ENCODE data around the gene SLC5A12. TPM values are rescaled to one million over a fixed set of nuclear protein-coding genes. Genes with fewer than 3 reads are reported as not detected.

Gene SLC5A12
- total RNA-seq, 1 donor, result 0.36 TPM

DNA sequence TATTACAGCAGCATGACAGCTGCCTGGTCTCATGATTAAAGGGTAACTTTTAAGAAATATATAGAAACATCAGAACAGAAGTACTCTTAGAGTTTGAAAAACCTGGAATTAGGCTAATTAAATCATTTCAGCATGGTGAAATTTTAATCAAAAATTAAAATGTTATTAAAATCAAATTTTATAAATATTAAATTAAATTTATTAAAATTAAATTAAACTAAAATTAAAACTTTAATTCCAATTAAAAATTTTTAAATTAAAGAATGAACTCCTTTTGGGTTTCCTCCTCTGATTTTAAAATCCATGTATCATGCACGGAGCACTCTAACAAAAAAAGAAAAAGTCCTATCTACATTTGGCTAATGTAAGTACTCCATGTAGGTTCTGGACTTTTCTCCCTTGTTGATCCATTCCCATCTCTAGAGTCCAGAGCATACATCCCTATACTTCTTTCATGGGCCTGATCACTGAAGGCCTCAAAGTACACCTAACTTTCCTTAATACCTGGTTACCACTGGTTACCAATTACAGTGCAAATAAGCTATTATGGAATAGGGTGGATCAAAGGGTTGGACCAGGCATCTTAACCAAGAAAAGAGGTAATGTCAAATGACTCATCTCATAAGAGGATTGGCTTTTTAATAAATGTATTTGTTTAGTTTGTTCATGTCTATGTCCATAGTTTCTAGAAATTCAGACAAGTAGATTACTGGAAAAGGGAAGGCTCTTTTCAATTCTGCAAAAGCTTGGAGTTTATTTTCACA, 101.4 kb downstream of the SLC5A12 start:
- DNase-seq (ENCODE audit: insufficient read length, low spot score, missing footprints), result no peak

GRCh38 chr11:26618441-26618840, 103.4 kb downstream of the SLC5A12 start:
- Histone ChIP-seq H3K9me3 (ENCODE audit: low read depth, low read length) (no peaks in the 10 kb centered on the region), H2AFZ (ENCODE audit: low read length) (no peak overlapping the region), H4K20me1 (ENCODE audit: insufficient read depth, low read length) (no peaks in the 10 kb centered on the region), H3K4me2 (ENCODE audit: insufficient read depth, low read length) (no peak overlapping the region), H3K27ac (ENCODE audit: low read depth, low read length) (no peak overlapping the region), H3K79me2 (ENCODE audit: insufficient read depth, low read length) (no peaks in the 10 kb centered on the region), H3K27me3 (ENCODE audit: insufficient read depth, low read length) (no peaks in the 10 kb centered on the region), H3K36me3 (ENCODE audit: insufficient read depth, low read length) (no peaks in the 10 kb centered on the region), H3K4me1 (ENCODE audit: insufficient read depth, low read length) (peaks cover 6% of the 10 kb centered on the region), H3K4me3 (ENCODE audit: insufficient read depth, low read length) (no peak overlapping the region)
- no peak for DNase-seq (ENCODE audit: insufficient read length, low spot score, missing footprints)
- no peak for TF ChIP-seq CTCF (IDR thresholded peaks at IDR 0.05; ENCODE audit: extremely low read depth, low read depth, low read length)

More for the DNA sequence above, 101.4 kb downstream of the SLC5A12 start:
- TF ChIP-seq CTCF (IDR thresholded peaks at IDR 0.05; ENCODE audit: extremely low read depth, low read depth, low read length), result no peak
- Histone ChIP-seq H3K4me2 (ENCODE audit: insufficient read depth, low read length) (no peak overlapping the region), H2AFZ (ENCODE audit: low read length) (no peak overlapping the region), H3K79me2 (ENCODE audit: insufficient read depth, low read length) (no peaks in the 10 kb centered on the region), H3K36me3 (ENCODE audit: insufficient read depth, low read length) (no peaks in the 10 kb centered on the region), H3K4me3 (ENCODE audit: insufficient read depth, low read length) (no peak overlapping the region), H3K4me1 (ENCODE audit: insufficient read depth, low read length) (peaks cover 6% of the 10 kb centered on the region), H3K27ac (ENCODE audit: low read depth, low read length) (no peak overlapping the region), H4K20me1 (ENCODE audit: insufficient read depth, low read length) (no peaks in the 10 kb centered on the region), H3K27me3 (ENCODE audit: insufficient read depth, low read length) (no peaks in the 10 kb centered on the region), H3K9me3 (ENCODE audit: low read depth, low read length) (no peaks in the 10 kb centered on the region)

Other genes starting within 250 kb of the SLC5A12 start
- gene MUC15, start 149.8 kb downstream of the SLC5A12 start, total RNA-seq, result not detected in 2 replicates